Calu3 (cell line): ENCODE data around the gene HSPG2. TPM values are rescaled to one million over a fixed set of nuclear protein-coding genes. Genes with fewer than 3 reads are reported as not detected.
"Not testable (repeated sequence)": the region's sequence is repeated elsewhere in the genome, so short reads cannot be mapped to it uniquely, and the experiment has no call there.

Experiments used
- BruUV-seq: library from RNA; stranded (reverse); fragments of 400-500 nt; replicated peaks from 2 replicates; lab custom pipeline; 2021; lab: Mats Ljungman, UMichigan
- CTCF ChIA-PET: fragments of 300-600 bp; sonication (Branson Sonifier 250); formaldehyde crosslinking; loops from one replicate; lab custom pipeline; 2022; ENCODE audit warnings: antibody characterized with exemption; lab: Charles Lee
- DNase-seq: peaks from one replicate; pipeline ENCODE4 v3.0.0; 2022
- H3K27ac Mint-ChIP-seq: one replicate; pipeline ENCODE4 v1.8.0; 2022; ENCODE audit warnings: mixed read lengths; ENCODE audit not compliant: unreplicated experiment
- H3K27me3 Mint-ChIP-seq: one replicate; pipeline ENCODE4 v1.8.0; 2022; ENCODE audit warnings: mixed read lengths; ENCODE audit not compliant: unreplicated experiment
- H3K36me3 Mint-ChIP-seq: one replicate; pipeline ENCODE4 v1.8.0; 2022; ENCODE audit warnings: mild to moderate bottlenecking, moderate library complexity, mixed read lengths; ENCODE audit not compliant: insufficient read depth, unreplicated experiment
- H3K4me1 Mint-ChIP-seq: one replicate; pipeline ENCODE4 v1.8.0; 2022; ENCODE audit warnings: mild to moderate bottlenecking, low read depth, mixed read lengths; ENCODE audit not compliant: unreplicated experiment
- H3K4me3 Mint-ChIP-seq: one replicate; pipeline ENCODE4 v1.8.0; 2022; ENCODE audit warnings: mild to moderate bottlenecking, low read depth, moderate library complexity, mixed read lengths; ENCODE audit not compliant: unreplicated experiment
- H3K9me3 Mint-ChIP-seq: one replicate; pipeline ENCODE4 v1.8.0; 2022; ENCODE audit warnings: low read depth, mixed read lengths; ENCODE audit not compliant: unreplicated experiment
- intact Hi-C: fragments of 100-400 bp; cut with micrococcal nuclease; formaldehyde crosslinking; loops from one replicate; pipeline ENCODE4 v1.10.0; 2022; ENCODE audit not compliant: unreplicated experiment
- total RNA-seq: library from RNA; stranded (reverse); gene quantifications from 2 replicates; pipeline ENCODE4 v1.2.3, GENCODE V29; 2022
- TF ChIP-seq, protein P1 (sequence below): fragments of 200-600 bp; IDR thresholded peaks from one replicate; pipeline ENCODE4 v1.8.0; 2022; ENCODE audit warnings: antibody characterized with exemption; ENCODE audit not compliant: unreplicated experiment

HSPG2 gene
- total RNA-seq, 1 experiment from 2014 or later: 397 TPM

DNA sequence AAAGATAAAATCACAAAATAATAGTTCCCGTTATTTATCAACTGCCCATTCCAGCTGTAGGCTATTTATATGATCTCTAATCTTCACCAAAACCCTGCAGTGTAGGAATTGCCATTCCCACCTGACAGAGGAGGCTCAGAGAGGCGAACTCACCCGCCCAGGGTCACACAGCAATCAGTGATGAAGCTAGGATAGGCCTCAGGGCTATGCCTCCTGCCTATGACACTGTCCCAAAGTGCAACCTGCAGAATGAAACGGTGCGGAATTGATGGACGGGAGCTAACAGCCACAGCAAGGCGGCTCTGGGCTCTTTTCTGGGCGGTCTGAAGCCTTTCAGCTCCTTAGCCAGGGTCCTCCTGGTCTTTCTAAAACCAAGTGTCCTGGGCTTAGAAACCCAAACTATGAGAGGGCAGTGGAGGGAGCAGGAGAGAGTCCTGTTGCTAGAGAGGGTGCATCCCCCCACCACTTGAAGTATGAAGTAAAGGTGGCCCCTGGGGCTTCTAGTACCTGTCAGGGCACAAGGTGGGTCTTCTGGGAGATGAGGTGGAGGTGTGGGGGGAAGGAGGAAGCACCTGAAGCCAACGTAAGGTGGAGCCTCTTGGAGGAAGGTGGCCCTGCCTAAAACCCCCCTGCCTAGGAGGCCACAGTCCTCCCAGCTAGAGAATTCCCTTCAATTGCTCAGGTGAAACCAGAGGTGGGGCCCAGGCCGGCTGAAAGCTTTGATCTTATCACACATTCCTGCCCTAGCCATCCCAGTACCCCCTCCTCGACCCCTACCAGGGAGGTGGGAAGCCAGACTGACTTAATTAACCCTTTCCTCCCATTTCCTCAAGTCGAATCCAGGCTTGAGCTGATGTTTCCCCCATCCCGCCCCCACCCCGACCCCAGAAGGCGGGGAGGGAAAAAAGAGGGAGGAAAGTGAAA is 14.8 kb downstream of the HSPG2 start:
- Mint-ChIP-seq H3K4me1 (peaks cover 51% of the 10 kb centered on the region), H3K27ac (no peak overlapping the region), H3K27me3 (no peaks in the 10 kb centered on the region), H3K4me3 (no peak overlapping the region), H3K36me3 (peaks cover 65% of the 10 kb centered on the region), H3K9me3 (no peaks in the 10 kb centered on the region)
- TF ChIP-seq, protein P1, sequence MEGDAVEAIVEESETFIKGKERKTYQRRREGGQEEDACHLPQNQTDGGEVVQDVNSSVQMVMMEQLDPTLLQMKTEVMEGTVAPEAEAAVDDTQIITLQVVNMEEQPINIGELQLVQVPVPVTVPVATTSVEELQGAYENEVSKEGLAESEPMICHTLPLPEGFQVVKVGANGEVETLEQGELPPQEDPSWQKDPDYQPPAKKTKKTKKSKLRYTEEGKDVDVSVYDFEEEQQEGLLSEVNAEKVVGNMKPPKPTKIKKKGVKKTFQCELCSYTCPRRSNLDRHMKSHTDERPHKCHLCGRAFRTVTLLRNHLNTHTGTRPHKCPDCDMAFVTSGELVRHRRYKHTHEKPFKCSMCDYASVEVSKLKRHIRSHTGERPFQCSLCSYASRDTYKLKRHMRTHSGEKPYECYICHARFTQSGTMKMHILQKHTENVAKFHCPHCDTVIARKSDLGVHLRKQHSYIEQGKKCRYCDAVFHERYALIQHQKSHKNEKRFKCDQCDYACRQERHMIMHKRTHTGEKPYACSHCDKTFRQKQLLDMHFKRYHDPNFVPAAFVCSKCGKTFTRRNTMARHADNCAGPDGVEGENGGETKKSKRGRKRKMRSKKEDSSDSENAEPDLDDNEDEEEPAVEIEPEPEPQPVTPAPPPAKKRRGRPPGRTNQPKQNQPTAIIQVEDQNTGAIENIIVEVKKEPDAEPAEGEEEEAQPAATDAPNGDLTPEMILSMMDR: no peak
- CTCF ChIA-PET: no interaction called here
- intact Hi-C loops: no loop called here
- no peak for DNase-seq
- BruUV-seq: no TSS peak

DNA sequence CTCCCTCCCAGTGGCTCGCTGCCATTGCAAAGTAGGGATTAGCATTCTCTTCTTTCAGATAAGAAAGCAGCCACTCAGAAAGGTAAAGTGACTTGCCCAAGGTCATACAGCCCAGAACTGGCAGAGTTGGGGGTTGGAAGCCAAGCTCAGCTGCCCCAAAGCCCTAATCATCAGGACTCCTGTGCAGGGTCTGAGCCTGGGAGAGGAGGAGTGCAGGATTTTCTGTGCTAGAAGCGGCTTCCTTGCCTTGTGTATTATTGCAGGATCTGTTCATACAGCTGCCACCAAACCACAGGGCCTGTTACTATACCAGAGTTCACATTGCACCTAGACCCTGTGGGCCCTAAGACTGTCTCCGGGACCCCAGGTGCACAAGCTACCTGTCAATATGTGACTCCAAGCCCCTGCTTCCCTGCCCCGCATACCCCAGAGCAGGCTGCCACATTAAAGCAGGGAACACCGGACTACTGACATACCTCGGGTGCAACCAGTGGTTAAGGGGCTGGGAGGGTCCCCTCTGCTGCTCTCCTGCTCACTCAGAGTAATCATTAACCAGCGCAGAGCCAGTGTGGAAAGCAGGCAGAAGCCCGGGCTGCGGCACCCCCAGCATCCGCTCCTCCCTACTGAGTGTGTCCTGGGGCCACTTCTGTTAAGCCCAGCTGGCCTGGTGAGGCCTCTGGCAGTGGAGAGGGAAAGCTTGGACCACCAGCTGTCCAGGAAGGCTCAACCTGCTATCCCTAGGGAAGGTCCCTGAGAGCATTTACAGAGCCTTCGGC is 15.8 kb downstream of the HSPG2 start:
- Mint-ChIP-seq H3K4me1 (peaks cover 46% of the 10 kb centered on the region), H3K36me3 (peaks cover 66% of the 10 kb centered on the region), H3K9me3 (no peaks in the 10 kb centered on the region), H3K4me3 (no peak overlapping the region), H3K27me3 (no peaks in the 10 kb centered on the region), H3K27ac (peak overlapping the region; percentile 47)
- TF ChIP-seq, protein P1: no peak
- intact Hi-C loops: no loop called here
- no peak for DNase-seq
- no TSS peak for BruUV-seq
- CTCF ChIA-PET: no interaction called here

DNA sequence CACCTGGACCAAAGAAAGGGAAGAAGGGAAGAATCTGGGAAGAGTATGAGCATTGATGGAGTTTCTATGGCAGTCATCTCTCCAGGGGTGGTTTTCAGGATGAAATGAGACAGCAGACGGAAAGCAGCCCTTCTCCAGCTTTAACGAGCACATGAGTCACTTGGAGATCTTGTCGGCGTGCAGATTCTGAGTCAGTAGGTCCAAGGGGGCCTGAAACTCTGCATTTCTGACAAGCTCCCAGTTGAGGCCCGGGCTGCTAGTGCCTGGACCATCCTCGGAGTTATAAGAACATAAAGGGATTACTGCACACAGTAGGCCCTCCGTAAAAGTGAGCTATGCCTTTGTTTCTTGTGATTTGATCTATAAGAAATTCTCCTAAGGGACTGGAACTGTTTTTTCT is 17.6 kb downstream of the HSPG2 start:
- no peaks in the 10 kb centered on the region for H3K27me3 Mint-ChIP-seq
- H3K4me1 Mint-ChIP-seq: peaks cover 44% of the 10 kb centered on the region
- H3K27ac Mint-ChIP-seq: no peak overlapping the region
- TF ChIP-seq, protein P1: no peak
- no peak overlapping the region for H3K4me3 Mint-ChIP-seq
- DNase-seq: no peak
- peaks cover 68% of the 10 kb centered on the region for H3K36me3 Mint-ChIP-seq
- CTCF ChIA-PET: interaction anchor here (0.8 kb wide), 1 partner anchor 1619 kb away, joined by 6 read pairs; no protein-coding TSS in a partner anchor
- no peaks in the 10 kb centered on the region for H3K9me3 Mint-ChIP-seq
- BruUV-seq: no TSS peak
- intact Hi-C loops: no loop called here

DNA sequence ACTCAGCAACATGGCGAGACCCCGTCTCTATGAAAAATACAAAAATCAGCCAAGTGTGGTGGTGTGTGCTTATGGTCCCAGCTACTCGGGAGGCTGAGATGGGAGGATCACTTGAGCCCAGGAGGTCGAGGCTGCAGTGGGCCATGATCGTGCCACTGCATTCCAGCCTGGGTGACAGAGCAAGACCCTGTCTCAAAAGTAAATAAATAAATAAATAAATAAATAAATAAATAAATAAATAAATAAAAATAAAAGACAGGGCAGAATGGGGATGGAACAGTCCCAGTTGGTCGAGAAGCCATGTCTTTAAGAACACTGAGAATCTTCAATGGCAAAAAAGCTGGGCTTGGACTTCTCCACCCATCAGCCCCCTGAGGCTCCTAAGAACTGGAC is 19.9 kb downstream of the HSPG2 start:
- intact Hi-C loops, H3K9me3 Mint-ChIP-seq: not testable (repeated sequence)

More for the DNA sequence above, 19.9 kb downstream of the HSPG2 start:
- not testable (repeated sequence) for H3K27me3 Mint-ChIP-seq, BruUV-seq, H3K4me3 Mint-ChIP-seq, DNase-seq
- H3K4me1 Mint-ChIP-seq: peaks cover 36% of the 10 kb centered on the region
- H3K36me3 Mint-ChIP-seq: peaks cover 73% of the 10 kb centered on the region
- peak overlapping the region; percentile 60 for H3K27ac Mint-ChIP-seq
- CTCF ChIA-PET: interaction anchor here (1.0 kb wide), 1 partner anchor 14 kb away, joined by 3 read pairs; no protein-coding TSS in a partner anchor
